Liver (tissue), 9 donors: ENCODE results near the gene EDEM2. TPM values are rescaled to one million over a fixed set of nuclear protein-coding genes. Genes with fewer than 3 reads are reported as not detected.

Experiments
- DNase-seq: peaks from one replicate; pipeline ENCODE4 v3.0.0-alpha.2; 2017; ENCODE audit warnings: low spot score
- H3K27ac ChIP-seq, 2 donors: one replicate each; pipeline ENCODE4 v1.7.0; 2013; ENCODE audit warnings: inconsistent platforms in 2 of 2, low read length in 2 of 2, control low read depth in 1 of 2, low read depth in 1 of 2, mild to moderate bottlenecking in 1 of 2
- H3K27me3 ChIP-seq, 4 donors: one replicate each; pipeline versions ENCODE4 v1.6.1 to v1.7.0; 2013; ENCODE audit warnings: low read length in 3 of 4, inconsistent platforms in 1 of 4, mild to moderate bottlenecking in 1 of 4, moderate library complexity in 1 of 4; ENCODE audit not compliant: control insufficient read depth in 4 of 4, insufficient read depth in 4 of 4
- H3K36me3 ChIP-seq, 4 donors: one replicate each; pipeline versions ENCODE4 v1.6.1 to v1.7.0; 2013; ENCODE audit warnings: low read length in 3 of 4, mild to moderate bottlenecking in 3 of 4, low read depth in 1 of 4, moderate library complexity in 1 of 4; ENCODE audit not compliant: control insufficient read depth in 4 of 4, insufficient read depth in 3 of 4
- H3K4me1 ChIP-seq, 4 donors: one replicate each; pipeline versions ENCODE4 v1.6.1 to v1.7.0; 2013; ENCODE audit warnings: low read length in 3 of 4, mild to moderate bottlenecking in 3 of 4, moderate library complexity in 1 of 4; ENCODE audit not compliant: control insufficient read depth in 4 of 4, insufficient read depth in 4 of 4
- H3K4me3 ChIP-seq, 3 donors: one replicate each; pipeline versions ENCODE4 v1.6.1 to v1.7.0; 2013; ENCODE audit warnings: low read length in 3 of 3, control low read depth in 1 of 3, low read depth in 1 of 3, mild to moderate bottlenecking in 1 of 3
- H3K9ac ChIP-seq, 2 donors: one replicate each; pipeline ENCODE4 v1.7.0; 2013; ENCODE audit warnings: low read length in 2 of 2, mild to moderate bottlenecking in 2 of 2, moderate library complexity in 2 of 2, control low read depth in 1 of 2, low read depth in 1 of 2
- H3K9me3 ChIP-seq, 4 donors: one replicate each; pipeline versions ENCODE4 v1.6.1 to v1.7.0; 2013; ENCODE audit warnings: low read length in 3 of 4; ENCODE audit not compliant: control insufficient read depth in 4 of 4
- FOXA2 ChIP-seq: IDR thresholded peaks from 2 replicates; pipeline ENCODE4 v1.6.1; 2016; ENCODE audit warnings: antibody characterized with exemption
- HNF4A ChIP-seq, 2 donors: conservative IDR thresholded peaks; 2 replicates each; pipeline ENCODE4 v1.6.1; 2016; ENCODE audit warnings: antibody characterized with exemption in 2 of 2, mild to moderate bottlenecking in 2 of 2
- HNF4G ChIP-seq: IDR thresholded peaks from 2 replicates; pipeline ENCODE4 v1.6.1; 2016; ENCODE audit warnings: antibody characterized with exemption
- NR2F2 ChIP-seq: IDR thresholded peaks from 2 replicates; pipeline ENCODE4 v1.6.1; 2016; ENCODE audit warnings: antibody characterized with exemption
- RAD21 ChIP-seq, 2 donors: IDR thresholded peaks; 2 replicates each; pipeline ENCODE4 v1.6.1; 2016; ENCODE audit warnings: antibody characterized with exemption in 2 of 2, mild to moderate bottlenecking in 2 of 2
- REST ChIP-seq: IDR thresholded peaks from 2 replicates; pipeline ENCODE4 v1.6.1; 2016; ENCODE audit warnings: antibody characterized with exemption, mild to moderate bottlenecking
- RXRA ChIP-seq, 2 donors: IDR thresholded peaks; 2 replicates each; pipeline ENCODE4 v1.6.1; 2017 to 2018; ENCODE audit warnings: antibody characterized with exemption in 2 of 2, mild to moderate bottlenecking in 1 of 2
- TAF1 ChIP-seq: conservative IDR thresholded peaks from 2 replicates; pipeline ENCODE4 v1.6.1; 2016; ENCODE audit warnings: antibody characterized with exemption, mild to moderate bottlenecking
- ZBTB33 ChIP-seq: IDR thresholded peaks from 2 replicates; pipeline ENCODE4 v1.6.1; 2016; ENCODE audit warnings: antibody characterized with exemption
- WGBS: extraction: QIAGEN DNeasy Blood & Tissue Kit; methylation state at CpG from one replicate; pipeline ENCODE4 v1.1.7; 2013; 5-methylcytosine and 5-hydroxymethylcytosine counted together
- polyA plus RNA-seq, 2 donors: library from polyadenylated mRNA; stranded (reverse) in 1 of 2; unstranded in 1 of 2; fragments of 200-250 nt in 1 of 2; fragments of >200 nt in 1 of 2; fragmentation: Nextera tagmentation in 1 of 2; extraction: Ambion mirVana in 1 of 2; gene quantifications; one replicate each; pipeline versions ENCODE4 v1.2.1 to v1.2.3, GENCODE V29; 2013 to 2015
- total RNA-seq, 2 donors: library from RNA; depleted of rRNA; stranded (reverse); fragments of >200 nt; gene quantifications; one replicate each; pipeline ENCODE4 v1.2.3, GENCODE V29; 2014
- TF ChIP-seq, protein P1 (sequence below): fragments of 150-350 bp; IDR thresholded peaks from 2 replicates; pipeline ENCODE4 v1.5.1; 2017; ENCODE audit warnings: improper control_type of control experiment, low read depth, low read length; ENCODE audit not compliant: missing input control
- TF ChIP-seq, protein P2 (sequence below): IDR thresholded peaks from 2 replicates; pipeline ENCODE4 v1.6.1; 2016; ENCODE audit warnings: antibody characterized with exemption
- donor health status: healthy.
- donor health status: healthy.
- donor health status: healthy.
- donor health status: healthy.
- donor health status: healthy.

EDEM2 gene
- total and polyA plus RNA-seq, 4 donors: 15.5 to 32.5 (median 22.2) TPM

- no peak for DNase-seq
- Histone ChIP-seq H3K9me3 (no peaks in the 10 kb centered on the region), H3K4me3 (no peak overlapping the region), H3K27ac (no peak overlapping the region), H3K4me1 (peaks cover 0 to 6% (median 2%) of the 10 kb centered on the region in 4 donors), H3K9ac (no peak overlapping the region), H3K27me3 (no peaks in the 10 kb centered on the region), H3K36me3 (peaks cover 8 to 70% (median 67%) of the 10 kb centered on the region in 4 donors)
- WGBS: 85% methylated on average over 5 of the region's 5 CpGs
- no peak for TF ChIP-seq TAF1
- peak in 1 of 2 donors; percentile 37 for TF ChIP-seq HNF4A (conservative IDR thresholded peaks at IDR 0.05)
- no peak for TF ChIP-seq HNF4G
These were observed 13.4 kb downstream of the EDEM2 start for GRCh38 chr20:35133735-35134134.

GRCh38 chr20:35133031-35133430, 14.1 kb downstream of the EDEM2 start:
- no peak overlapping the region for H3K27ac ChIP-seq
- no peaks in the 10 kb centered on the region for H3K27me3 ChIP-seq
- no peak overlapping the region for H3K4me3 ChIP-seq
- 97% methylated on average over 5 of the region's 5 CpGs for WGBS
- no peak for DNase-seq
- peaks cover 0 to 6% (median 2%) of the 10 kb centered on the region in 4 donors for H3K4me1 ChIP-seq
- peaks cover 8 to 69% (median 64%) of the 10 kb centered on the region in 4 donors for H3K36me3 ChIP-seq
- no peak overlapping the region for H3K9ac ChIP-seq
- TF ChIP-seq RAD21 (IDR thresholded peaks at IDR 0.05) (no peak), RXRA (IDR thresholded peaks at IDR 0.05) (no peak), NR2F2 (no peak)
- TF ChIP-seq, protein P1, sequence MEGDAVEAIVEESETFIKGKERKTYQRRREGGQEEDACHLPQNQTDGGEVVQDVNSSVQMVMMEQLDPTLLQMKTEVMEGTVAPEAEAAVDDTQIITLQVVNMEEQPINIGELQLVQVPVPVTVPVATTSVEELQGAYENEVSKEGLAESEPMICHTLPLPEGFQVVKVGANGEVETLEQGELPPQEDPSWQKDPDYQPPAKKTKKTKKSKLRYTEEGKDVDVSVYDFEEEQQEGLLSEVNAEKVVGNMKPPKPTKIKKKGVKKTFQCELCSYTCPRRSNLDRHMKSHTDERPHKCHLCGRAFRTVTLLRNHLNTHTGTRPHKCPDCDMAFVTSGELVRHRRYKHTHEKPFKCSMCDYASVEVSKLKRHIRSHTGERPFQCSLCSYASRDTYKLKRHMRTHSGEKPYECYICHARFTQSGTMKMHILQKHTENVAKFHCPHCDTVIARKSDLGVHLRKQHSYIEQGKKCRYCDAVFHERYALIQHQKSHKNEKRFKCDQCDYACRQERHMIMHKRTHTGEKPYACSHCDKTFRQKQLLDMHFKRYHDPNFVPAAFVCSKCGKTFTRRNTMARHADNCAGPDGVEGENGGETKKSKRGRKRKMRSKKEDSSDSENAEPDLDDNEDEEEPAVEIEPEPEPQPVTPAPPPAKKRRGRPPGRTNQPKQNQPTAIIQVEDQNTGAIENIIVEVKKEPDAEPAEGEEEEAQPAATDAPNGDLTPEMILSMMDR: no peak
- H3K9me3 ChIP-seq: no peaks in the 10 kb centered on the region

DNA sequence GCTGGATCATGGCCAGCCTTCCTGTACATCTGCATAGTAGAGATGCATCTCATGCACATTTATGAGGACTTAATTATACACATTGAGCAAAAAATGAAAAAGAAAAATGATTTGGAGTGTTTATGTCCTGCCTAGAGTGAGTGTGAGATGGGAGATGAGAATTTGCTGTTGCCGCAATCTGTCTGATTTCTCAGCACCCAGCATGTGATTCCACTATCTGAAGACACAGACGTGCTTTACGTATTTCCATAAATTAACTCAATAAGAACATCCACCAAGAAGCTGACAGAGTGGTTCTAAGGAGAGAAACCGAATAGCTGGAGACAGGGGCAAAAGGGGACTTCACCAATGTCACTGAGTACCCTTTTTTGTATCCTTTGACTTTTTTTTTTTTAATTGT, 15.2 kb downstream of the EDEM2 start:
- H3K4me1 ChIP-seq: peaks cover 0 to 6% (median 2%) of the 10 kb centered on the region in 4 donors
- H3K27ac ChIP-seq: no peak overlapping the region
- H3K36me3 ChIP-seq: peaks cover 8 to 69% (median 59%) of the 10 kb centered on the region in 4 donors
- H3K4me3 ChIP-seq: no peak overlapping the region
- WGBS: 95% methylated on average over 4 of the region's 4 CpGs
- DNase-seq: no peak
- H3K27me3 ChIP-seq: no peaks in the 10 kb centered on the region
- no peak overlapping the region for H3K9ac ChIP-seq
- no peaks in the 10 kb centered on the region for H3K9me3 ChIP-seq
- no peak for TF ChIP-seq REST
- TF ChIP-seq TAF1: no peak
- no peak for TF ChIP-seq HNF4G
- TF ChIP-seq, protein P2, sequence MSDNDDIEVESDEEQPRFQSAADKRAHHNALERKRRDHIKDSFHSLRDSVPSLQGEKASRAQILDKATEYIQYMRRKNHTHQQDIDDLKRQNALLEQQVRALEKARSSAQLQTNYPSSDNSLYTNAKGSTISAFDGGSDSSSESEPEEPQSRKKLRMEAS: no peak
- no peak for TF ChIP-seq ZBTB33
- TF ChIP-seq FOXA2: no peak
- TF ChIP-seq HNF4A (conservative IDR thresholded peaks at IDR 0.05): no peak
- TF ChIP-seq RXRA (IDR thresholded peaks at IDR 0.05): no peak
